Endothelial cell (in vitro differentiated cells): ENCODE results near the gene RPL6. TPM values are rescaled to one million over a fixed set of nuclear protein-coding genes. Genes with fewer than 3 reads are reported as not detected.

Source experiments
- DNase-seq: peaks from one replicate; pipeline ENCODE4 v3.0.0; 2021; ENCODE audit warnings: low spot score
- H3K27ac Mint-ChIP-seq: one replicate; pipeline ENCODE4 v1.8.0; 2021; ENCODE audit warnings: mixed read lengths, inconsistent platforms; ENCODE audit not compliant: unreplicated experiment
- H3K27me3 Mint-ChIP-seq: one replicate; pipeline ENCODE4 v1.8.0; 2021; ENCODE audit warnings: mild to moderate bottlenecking, moderate library complexity, mixed read lengths, inconsistent platforms; ENCODE audit not compliant: unreplicated experiment
- H3K36me3 Mint-ChIP-seq: one replicate; pipeline ENCODE4 v1.8.0; 2021; ENCODE audit warnings: mild to moderate bottlenecking, low read depth, mixed read lengths, inconsistent platforms; ENCODE audit not compliant: unreplicated experiment
- H3K4me1 Mint-ChIP-seq: one replicate; pipeline ENCODE4 v1.8.0; 2021; ENCODE audit warnings: mild to moderate bottlenecking, mixed read lengths, inconsistent platforms; ENCODE audit not compliant: unreplicated experiment
- H3K4me3 Mint-ChIP-seq: one replicate; pipeline ENCODE4 v1.8.0; 2021; ENCODE audit warnings: mild to moderate bottlenecking, mixed read lengths, inconsistent platforms; ENCODE audit not compliant: unreplicated experiment
- H3K9me3 Mint-ChIP-seq: one replicate; pipeline ENCODE4 v1.8.0; 2021; ENCODE audit warnings: mixed read lengths, inconsistent platforms; ENCODE audit not compliant: unreplicated experiment
- total RNA-seq: library from RNA; stranded (reverse); fragmentation: NEBNext Ultra II Directional; extraction: Animal tissue kit (Norgen Biotek cat#: 25700); gene quantifications from one replicate; pipeline ENCODE4 v1.2.1, GENCODE V29; 2021; ENCODE audit not compliant: unreplicated experiment
- TF ChIP-seq, protein P1 (sequence below): fragments of 200-600 bp; sonication (generic); IDR thresholded peaks from one replicate; pipeline ENCODE4 v1.5.0; 2021; ENCODE audit warnings: antibody characterized with exemption; ENCODE audit not compliant: unreplicated experiment

RPL6 gene
- total RNA-seq, 1 donor from 2014 or later = 1,436 TPM

DNA sequence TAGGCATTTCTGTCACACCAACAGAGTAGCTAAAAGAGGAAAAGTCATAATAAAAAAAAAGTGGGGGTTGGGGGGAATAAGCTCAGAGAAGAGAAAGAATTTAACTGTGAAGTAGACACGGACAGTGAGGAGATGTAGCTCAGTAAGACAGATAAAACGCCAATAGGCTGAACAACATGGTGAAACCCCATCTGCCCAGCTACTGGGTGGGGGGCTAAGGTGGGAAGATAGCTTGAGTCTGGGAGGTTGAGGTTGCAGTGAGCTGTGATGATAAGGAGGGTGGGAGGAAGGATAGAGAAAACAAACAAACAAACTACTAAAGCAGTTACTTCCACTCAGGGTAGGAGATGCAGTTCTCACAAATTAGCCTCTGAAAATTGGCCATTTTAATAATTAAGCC is 52.2 kb downstream of the RPL6 start:
- no peak overlapping the region for H3K4me3 Mint-ChIP-seq
- TF ChIP-seq, protein P1, sequence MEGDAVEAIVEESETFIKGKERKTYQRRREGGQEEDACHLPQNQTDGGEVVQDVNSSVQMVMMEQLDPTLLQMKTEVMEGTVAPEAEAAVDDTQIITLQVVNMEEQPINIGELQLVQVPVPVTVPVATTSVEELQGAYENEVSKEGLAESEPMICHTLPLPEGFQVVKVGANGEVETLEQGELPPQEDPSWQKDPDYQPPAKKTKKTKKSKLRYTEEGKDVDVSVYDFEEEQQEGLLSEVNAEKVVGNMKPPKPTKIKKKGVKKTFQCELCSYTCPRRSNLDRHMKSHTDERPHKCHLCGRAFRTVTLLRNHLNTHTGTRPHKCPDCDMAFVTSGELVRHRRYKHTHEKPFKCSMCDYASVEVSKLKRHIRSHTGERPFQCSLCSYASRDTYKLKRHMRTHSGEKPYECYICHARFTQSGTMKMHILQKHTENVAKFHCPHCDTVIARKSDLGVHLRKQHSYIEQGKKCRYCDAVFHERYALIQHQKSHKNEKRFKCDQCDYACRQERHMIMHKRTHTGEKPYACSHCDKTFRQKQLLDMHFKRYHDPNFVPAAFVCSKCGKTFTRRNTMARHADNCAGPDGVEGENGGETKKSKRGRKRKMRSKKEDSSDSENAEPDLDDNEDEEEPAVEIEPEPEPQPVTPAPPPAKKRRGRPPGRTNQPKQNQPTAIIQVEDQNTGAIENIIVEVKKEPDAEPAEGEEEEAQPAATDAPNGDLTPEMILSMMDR = no peak
- H3K27me3 Mint-ChIP-seq = peaks cover 2% of the 10 kb centered on the region
- H3K27ac Mint-ChIP-seq = no peak overlapping the region
- no peak for DNase-seq
- peaks cover 5% of the 10 kb centered on the region for H3K4me1 Mint-ChIP-seq
- H3K9me3 Mint-ChIP-seq = no peaks in the 10 kb centered on the region
- H3K36me3 Mint-ChIP-seq = no peaks in the 10 kb centered on the region

Other genes starting within 250 kb of the RPL6 start
- 47.9 TPM for gene HECTD4, start 27.2 kb downstream of the RPL6 start, total RNA-seq
- 97.8 TPM for gene PTPN11, start 9.3 kb upstream of the RPL6 start, total RNA-seq